ENCODE measurements around the gene GALR1.

The GALR1 gene

GRCh38 chr18:77249569-77250500 is at the start of gene GALR1:
Gene GALR1 (plus strand): TSS chr18:77249848. CDS start chr18:77250549, 701 bp downstream.
- Histone ChIP-seq H2AFZ (ENCODE audit: low read depth, low read length) (no peak within 1 kb of the TSS), H3K27me3 (ENCODE audit: insufficient read depth, low read length) (peaks cover 58% of the 10 kb centered on the region), H3K9me3 (ENCODE audit: low read length) (peaks cover 4% of the 10 kb centered on the region), H3K4me1 (ENCODE audit: insufficient read depth, low read length) (no peaks in the 10 kb centered on the region), H3K36me3 (ENCODE audit: insufficient read depth, low read length) (no peaks in the 10 kb centered on the region), H3K4me3 (ENCODE audit: low read length) (no peak within 1 kb of the TSS)

- Histone ChIP-seq H3K27me3 (ENCODE audit: insufficient read depth, low read length) (no peaks in the 10 kb centered on the region), H3K9me3 (ENCODE audit: low read length) (no peaks in the 10 kb centered on the region), H2AFZ (ENCODE audit: low read depth, low read length) (no peak overlapping the region), H3K4me3 (ENCODE audit: low read length) (no peak overlapping the region), H3K36me3 (ENCODE audit: insufficient read depth, low read length) (no peaks in the 10 kb centered on the region), H3K4me1 (ENCODE audit: insufficient read depth, low read length) (no peaks in the 10 kb centered on the region)
Measured at GRCh38 chr18:77201506-77201905, 48.1 kb upstream of the GALR1 start.

GRCh38 chr18:77202329-77202728 is 47.3 kb upstream of the GALR1 start:
- Histone ChIP-seq H3K4me1 (ENCODE audit: insufficient read depth, low read length) (no peaks in the 10 kb centered on the region), H3K4me3 (ENCODE audit: low read length) (no peak overlapping the region), H2AFZ (ENCODE audit: low read depth, low read length) (no peak overlapping the region), H3K36me3 (ENCODE audit: insufficient read depth, low read length) (no peaks in the 10 kb centered on the region), H3K27me3 (ENCODE audit: insufficient read depth, low read length) (no peaks in the 10 kb centered on the region), H3K9me3 (ENCODE audit: low read length) (no peaks in the 10 kb centered on the region)

GRCh38 chr18:77203071-77203470 is 46.6 kb upstream of the GALR1 start:
- Histone ChIP-seq H3K27me3 (ENCODE audit: insufficient read depth, low read length) (no peaks in the 10 kb centered on the region), H3K36me3 (ENCODE audit: insufficient read depth, low read length) (no peaks in the 10 kb centered on the region), H2AFZ (ENCODE audit: low read depth, low read length) (no peak overlapping the region), H3K4me3 (ENCODE audit: low read length) (no peak overlapping the region), H3K9me3 (ENCODE audit: low read length) (no peaks in the 10 kb centered on the region), H3K4me1 (ENCODE audit: insufficient read depth, low read length) (no peaks in the 10 kb centered on the region)

- H3K4me3 ChIP-seq (ENCODE audit: low read length): no peak overlapping the region
- H2AFZ ChIP-seq (ENCODE audit: low read depth, low read length): no peak overlapping the region
- no peaks in the 10 kb centered on the region for H3K9me3 ChIP-seq (ENCODE audit: low read length)
- H3K36me3 ChIP-seq (ENCODE audit: insufficient read depth, low read length): no peaks in the 10 kb centered on the region
- no peaks in the 10 kb centered on the region for H3K4me1 ChIP-seq (ENCODE audit: insufficient read depth, low read length)
- H3K27me3 ChIP-seq (ENCODE audit: insufficient read depth, low read length): no peaks in the 10 kb centered on the region
Measured at GRCh38 chr18:77203851-77204250, 45.8 kb upstream of the GALR1 start.

- Histone ChIP-seq H3K4me3 (ENCODE audit: low read length) (no peak overlapping the region), H3K4me1 (ENCODE audit: insufficient read depth, low read length) (no peaks in the 10 kb centered on the region)
Measured at GRCh38 chr18:77205769-77206168, 43.9 kb upstream of the GALR1 start.

GRCh38 chr18:77206676-77207374 is 42.8 kb upstream of the GALR1 start:
- Histone ChIP-seq H3K9me3 (ENCODE audit: low read length) (no peaks in the 10 kb centered on the region), H3K36me3 (ENCODE audit: insufficient read depth, low read length) (no peaks in the 10 kb centered on the region), H2AFZ (ENCODE audit: low read depth, low read length) (no peak overlapping the region), H3K4me3 (ENCODE audit: low read length) (no peak overlapping the region), H3K27me3 (ENCODE audit: insufficient read depth, low read length) (no peaks in the 10 kb centered on the region), H3K4me1 (ENCODE audit: insufficient read depth, low read length) (no peaks in the 10 kb centered on the region)

More at GRCh38 chr18:77205769-77206168, 43.9 kb upstream of the GALR1 start:
- Histone ChIP-seq H3K9me3 (ENCODE audit: low read length) (no peaks in the 10 kb centered on the region), H2AFZ (ENCODE audit: low read depth, low read length) (no peak overlapping the region), H3K27me3 (ENCODE audit: insufficient read depth, low read length) (no peaks in the 10 kb centered on the region), H3K36me3 (ENCODE audit: insufficient read depth, low read length) (no peaks in the 10 kb centered on the region)

- Histone ChIP-seq H3K36me3 (ENCODE audit: insufficient read depth, low read length) (no peaks in the 10 kb centered on the region), H3K4me1 (ENCODE audit: insufficient read depth, low read length) (no peaks in the 10 kb centered on the region), H3K4me3 (ENCODE audit: low read length) (no peak overlapping the region)
Measured at GRCh38 chr18:77207540-77207939, 42.1 kb upstream of the GALR1 start.

GRCh38 chr18:77208964-77209363 is 40.7 kb upstream of the GALR1 start:
- no peak overlapping the region for H2AFZ ChIP-seq (ENCODE audit: low read depth, low read length)
- no peaks in the 10 kb centered on the region for H3K36me3 ChIP-seq (ENCODE audit: insufficient read depth, low read length)
- H3K4me1 ChIP-seq (ENCODE audit: insufficient read depth, low read length): no peaks in the 10 kb centered on the region
- H3K27me3 ChIP-seq (ENCODE audit: insufficient read depth, low read length): no peaks in the 10 kb centered on the region
- H3K4me3 ChIP-seq (ENCODE audit: low read length): no peak overlapping the region
- no peaks in the 10 kb centered on the region for H3K9me3 ChIP-seq (ENCODE audit: low read length)

More at GRCh38 chr18:77207540-77207939, 42.1 kb upstream of the GALR1 start:
- Histone ChIP-seq H3K9me3 (ENCODE audit: low read length) (no peaks in the 10 kb centered on the region), H2AFZ (ENCODE audit: low read depth, low read length) (no peak overlapping the region), H3K27me3 (ENCODE audit: insufficient read depth, low read length) (no peaks in the 10 kb centered on the region)

GRCh38 chr18:77209587-77209986 is 40.1 kb upstream of the GALR1 start:
- Histone ChIP-seq H3K9me3 (ENCODE audit: low read length) (no peaks in the 10 kb centered on the region), H3K4me3 (ENCODE audit: low read length) (no peak overlapping the region), H2AFZ (ENCODE audit: low read depth, low read length) (no peak overlapping the region), H3K4me1 (ENCODE audit: insufficient read depth, low read length) (no peaks in the 10 kb centered on the region), H3K27me3 (ENCODE audit: insufficient read depth, low read length) (no peaks in the 10 kb centered on the region), H3K36me3 (ENCODE audit: insufficient read depth, low read length) (no peaks in the 10 kb centered on the region)

GRCh38 chr18:77210249-77210648 is 39.4 kb upstream of the GALR1 start:
- H3K9me3 ChIP-seq (ENCODE audit: low read length): no peaks in the 10 kb centered on the region
- H2AFZ ChIP-seq (ENCODE audit: low read depth, low read length): no peak overlapping the region
- H3K4me1 ChIP-seq (ENCODE audit: insufficient read depth, low read length): no peaks in the 10 kb centered on the region
- no peaks in the 10 kb centered on the region for H3K36me3 ChIP-seq (ENCODE audit: insufficient read depth, low read length)
- no peak overlapping the region for H3K4me3 ChIP-seq (ENCODE audit: low read length)
- H3K27me3 ChIP-seq (ENCODE audit: insufficient read depth, low read length): no peaks in the 10 kb centered on the region

GRCh38 chr18:77218642-77219041 is 31.0 kb upstream of the GALR1 start:
- no peaks in the 10 kb centered on the region for H3K27me3 ChIP-seq (ENCODE audit: insufficient read depth, low read length)
- H3K4me1 ChIP-seq (ENCODE audit: insufficient read depth, low read length): no peaks in the 10 kb centered on the region
- no peak overlapping the region for H3K4me3 ChIP-seq (ENCODE audit: low read length)
- no peaks in the 10 kb centered on the region for H3K36me3 ChIP-seq (ENCODE audit: insufficient read depth, low read length)
- no peaks in the 10 kb centered on the region for H3K9me3 ChIP-seq (ENCODE audit: low read length)
- H2AFZ ChIP-seq (ENCODE audit: low read depth, low read length): no peak overlapping the region

GRCh38 chr18:77220726-77221125 is 28.9 kb upstream of the GALR1 start:
- Histone ChIP-seq H3K4me1 (ENCODE audit: insufficient read depth, low read length) (no peaks in the 10 kb centered on the region), H3K4me3 (ENCODE audit: low read length) (no peak overlapping the region), H2AFZ (ENCODE audit: low read depth, low read length) (no peak overlapping the region), H3K27me3 (ENCODE audit: insufficient read depth, low read length) (no peaks in the 10 kb centered on the region), H3K36me3 (ENCODE audit: insufficient read depth, low read length) (no peaks in the 10 kb centered on the region), H3K9me3 (ENCODE audit: low read length) (no peaks in the 10 kb centered on the region)

Measured in neuron (in vitro differentiated cells).